IMR-90 (cell line): ENCODE measurements around the gene ARHGAP24. TPM values are rescaled to one million over a fixed set of nuclear protein-coding genes. Genes with fewer than 3 reads are reported as not detected.

Experiments used
- ATAC-seq: fragments of 200-7000 bp; cut with Tn5 transposase; 2 replicates; pipeline ENCODE4 v1.9.1; 2020; ENCODE audit warnings: low read depth, mild to moderate bottlenecking, moderate library complexity
- BruUV-seq: library from RNA; stranded (reverse); fragments of 400-500 nt; replicated peaks from 2 replicates; lab custom pipeline; 2021; lab: Mats Ljungman, UMichigan
- CTCF ChIA-PET: fragments of 300-600 bp; formaldehyde crosslinking; extraction: SDS; loops from one replicate; lab custom pipeline; 2021; ENCODE audit warnings: antibody characterized with exemption; lab: Yijun Ruan, JAX
- POLR2A ChIA-PET: fragments of 300-600 bp; sonication (Branson Sonifier 250); formaldehyde crosslinking; loops from one replicate; lab custom pipeline; 2022; ENCODE audit warnings: antibody characterized with exemption; ENCODE audit not compliant: unreplicated experiment; lab: Charles Lee
- DNase-seq: peaks from one replicate; pipeline ENCODE4 v3.0.0; 2013
- H2AFZ ChIP-seq: replicated peaks from 2 replicates; pipeline ENCODE3; 2013; ENCODE audit warnings: low read length, mild to moderate bottlenecking; ENCODE audit not compliant: poor library complexity
- H2AK5ac ChIP-seq: 2 replicates; pipeline ENCODE4 v1.6.1; 2013; ENCODE audit warnings: low read depth, low read length, inconsistent platforms
- H2AK9ac ChIP-seq: replicated peaks from 2 replicates; pipeline ENCODE3; 2013; ENCODE audit warnings: mild to moderate bottlenecking, low read depth, low read length, moderate library complexity; ENCODE audit not compliant: poor library complexity
- H2BK120ac ChIP-seq: 2 replicates; pipeline ENCODE4 v1.6.1; 2013; ENCODE audit warnings: low read depth, low read length, inconsistent platforms
- H2BK15ac ChIP-seq: 3 replicates; pipeline ENCODE4 v1.6.1; 2013; ENCODE audit warnings: low read depth, low read length, inconsistent platforms
- H2BK20ac ChIP-seq: 2 replicates; pipeline ENCODE4 v1.6.1; 2013; ENCODE audit warnings: low read depth, mild to moderate bottlenecking, inconsistent platforms, low read length, moderate library complexity
- H2BK5ac ChIP-seq: 2 replicates; pipeline ENCODE4 v1.6.1; 2013; ENCODE audit warnings: mild to moderate bottlenecking, low read depth, low read length, inconsistent platforms; ENCODE audit not compliant: poor library complexity, severe bottlenecking
- H3K14ac ChIP-seq: replicated peaks from 2 replicates; pipeline ENCODE4 v1.6.1; 2013; ENCODE audit warnings: low read depth, low read length, inconsistent platforms
- H3K18ac ChIP-seq: 2 replicates; pipeline ENCODE4 v1.6.1; 2013; ENCODE audit warnings: low read depth, low read length, control low read depth
- H3K23ac ChIP-seq: 2 replicates; pipeline ENCODE4 v1.6.1; 2013; ENCODE audit warnings: low read depth, low read length, inconsistent platforms
- H3K27ac ChIP-seq: 2 replicates; pipeline ENCODE4 v1.5.1; 2013; ENCODE audit warnings: mild to moderate bottlenecking, control low read depth, low read length; ENCODE audit not compliant: insufficient read depth
- H3K27me3 ChIP-seq: 2 replicates; pipeline ENCODE4 v1.6.1; 2013; ENCODE audit warnings: low read length; ENCODE audit not compliant: control insufficient read depth, insufficient read depth
- H3K36me3 ChIP-seq: 2 replicates; pipeline ENCODE4 v1.6.1; 2013; ENCODE audit warnings: low read length, mixed read lengths; ENCODE audit not compliant: control insufficient read depth, insufficient read depth
- H3K4ac ChIP-seq: 2 replicates; pipeline ENCODE4 v1.6.1; 2013; ENCODE audit warnings: low read depth, low read length, inconsistent platforms
- H3K4me1 ChIP-seq: 2 replicates; pipeline ENCODE4 v1.6.1; 2013; ENCODE audit warnings: low read length, mixed read lengths; ENCODE audit not compliant: control insufficient read depth, insufficient read depth
- H3K4me2 ChIP-seq: 2 replicates; pipeline ENCODE4 v1.6.1; 2013; ENCODE audit warnings: low read depth, mild to moderate bottlenecking, control low read depth, low read length, moderate library complexity
- H3K4me3 ChIP-seq: 2 replicates; pipeline ENCODE4 v1.5.1; 2013; ENCODE audit warnings: low read depth, mild to moderate bottlenecking, control low read depth, low read length, moderate library complexity; ENCODE audit not compliant: insufficient read depth
- H3K56ac ChIP-seq: 2 replicates; pipeline ENCODE4 v1.6.1; 2013; ENCODE audit warnings: low read length, inconsistent platforms; ENCODE audit not compliant: insufficient read depth; ENCODE audit errors: extremely low read depth
- H3K79me1 ChIP-seq, 2 experiments: 2 replicates each; pipeline ENCODE4 v1.6.1; 2013; ENCODE audit warnings: low read length in 2 of 2, inconsistent platforms in 1 of 2, low read depth in 1 of 2
- H3K9ac ChIP-seq: 2 replicates; pipeline ENCODE4 v1.6.1; 2013; ENCODE audit warnings: low read depth, low read length, control low read depth
- H3K9me1 ChIP-seq: 2 replicates; pipeline ENCODE4 v1.6.1; 2013; ENCODE audit warnings: low read length, inconsistent platforms; ENCODE audit not compliant: insufficient read depth
- H3K9me3 ChIP-seq: 2 replicates; pipeline ENCODE4 v1.6.1; 2013; ENCODE audit warnings: low read length; ENCODE audit not compliant: control insufficient read depth, insufficient read depth
- H4K20me1 ChIP-seq: 2 replicates; pipeline ENCODE4 v1.6.1; 2013; ENCODE audit warnings: low read length, inconsistent platforms; ENCODE audit not compliant: insufficient read depth
- H4K5ac ChIP-seq: 2 replicates; pipeline ENCODE4 v1.6.1; 2013; ENCODE audit warnings: mild to moderate bottlenecking, low read depth, low read length, control low read depth
- H4K8ac ChIP-seq, 2 experiments: 2 replicates each; pipeline ENCODE4 v1.6.1; 2013; ENCODE audit warnings: low read depth in 2 of 2, low read length in 2 of 2, control low read depth in 1 of 2, inconsistent platforms in 1 of 2
- H4K91ac ChIP-seq: 2 replicates; pipeline ENCODE4 v1.6.1; 2013; ENCODE audit warnings: low read depth, low read length, inconsistent platforms; ENCODE audit not compliant: insufficient read depth
- BHLHE40 ChIP-seq: fragments of 150-350 bp; IDR thresholded peaks from 2 replicates; pipeline ENCODE4 v1.6.1; 2016; ENCODE audit warnings: mild to moderate bottlenecking, low read depth, low read length
- MAZ ChIP-seq: IDR thresholded peaks from 2 replicates; pipeline ENCODE4 v1.6.1; 2012; ENCODE audit warnings: low read depth, mild to moderate bottlenecking, low read length, improper control_type of control experiment, moderate library complexity, borderline replicate concordance
- NFE2L2 ChIP-seq: fragments of 150-350 bp; IDR thresholded peaks from 2 replicates; pipeline ENCODE4 v1.6.1; 2016; ENCODE audit warnings: low read depth, mild to moderate bottlenecking, low read length
- WGBS, 2 experiments: methylation state at CpG; one replicate each; pipeline versions ENCODE4 v1.1.5 to v1.1.7; 2013; ENCODE audit warnings: missing lambda C conversion rate in 2 of 2; ENCODE audit not compliant: insufficient read length in 1 of 2; ENCODE audit errors: extremely low coverage in 2 of 2; 5-methylcytosine and 5-hydroxymethylcytosine counted together
- dilution Hi-C: fragments of 300-500 bp; cut with HindIII; formaldehyde crosslinking; loops from one replicate; pipeline ENCODE4 v1.14.3; 2018; ENCODE audit warnings: low sequenced_read_pairs; ENCODE audit not compliant: unreplicated experiment
- in situ Hi-C: fragments of 300-500 bp; cut with MboI; formaldehyde crosslinking; loops from 3 replicates; pipeline ENCODE4 v1.14.3; 2019; ENCODE audit warnings: low sequenced_read_pairs, inconsistent platforms, mixed read lengths
- intact Hi-C: fragments of 100-400 bp; cut with micrococcal nuclease; formaldehyde crosslinking; loops from 2 replicates; pipeline ENCODE4 v1.10.0; 2022
- polyA plus RNA-seq, 3 experiments: library from polyadenylated mRNA; depleted of rRNA; stranded (reverse); fragments of >200 nt; gene quantifications; 2 replicates each; pipeline ENCODE4 v1.2.3, GENCODE V29; 2012; ENCODE audit warnings: low replicate concordance in 1 of 3
- total RNA-seq: library from RNA; depleted of rRNA; stranded (reverse); fragments of >200 nt; gene quantifications from 2 replicates; pipeline ENCODE4 v1.2.3, GENCODE V29; 2012

Gene ARHGAP24
- total and polyA plus RNA-seq, 2 of the 4 experiments (the other 2 are of a cell fraction): 11.9 to 24.0 TPM

DNA sequence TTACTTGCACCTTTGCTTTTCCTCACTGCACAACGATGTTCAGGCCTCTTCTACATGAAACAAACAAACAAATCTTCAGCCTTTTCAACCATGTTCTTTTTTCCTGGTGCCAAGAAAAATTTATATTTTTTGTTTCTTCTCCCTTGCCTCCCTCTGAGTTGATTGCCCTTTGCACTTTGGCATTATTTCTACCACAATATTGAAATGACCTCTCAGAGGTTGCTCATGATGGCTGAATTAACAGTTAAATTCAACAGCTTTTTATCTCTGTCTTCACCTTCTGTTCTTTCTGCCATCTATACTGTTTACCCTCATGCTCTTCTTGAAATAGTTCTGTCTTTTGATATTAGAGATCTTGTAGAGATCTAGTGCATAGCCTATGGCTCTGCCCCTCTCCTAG is 308.9 kb downstream of the ARHGAP24 start:
- no peak for ATAC-seq
- H2BK5ac ChIP-seq: peak overlapping the region; percentile 88
- H2AK5ac ChIP-seq: no peak overlapping the region
- DNase-seq: no peak
- H2AK9ac ChIP-seq: no peak overlapping the region
- H2BK15ac ChIP-seq: peak overlapping the region; percentile 16; the same call in 1 of the 3 replicates
- peak overlapping the region; percentile 74 for H2BK120ac ChIP-seq
- H3K23ac ChIP-seq: peak overlapping the region; percentile 11; the same call in 1 of the 2 replicates
- no peak overlapping the region for H3K9ac ChIP-seq
- H3K4me1 ChIP-seq: peaks cover 18% of the 10 kb centered on the region
- no peaks in the 10 kb centered on the region for H3K9me3 ChIP-seq
- no peaks in the 10 kb centered on the region for H3K27me3 ChIP-seq
- intact Hi-C loops (no loop called here), dilution Hi-C loops (no loop called here), in situ Hi-C loops (no loop called here)
- no peak overlapping the region; the same call in 1 of the 2 replicates for H4K5ac ChIP-seq
- ChIA-PET CTCF (no interaction called here), POLR2A (no interaction called here)
- BruUV-seq: no TSS peak
- no peaks in the 10 kb centered on the region for H4K20me1 ChIP-seq
- peak overlapping the region; percentile 53 for H2BK20ac ChIP-seq
- H3K9me1 ChIP-seq: peaks cover 9% of the 10 kb centered on the region
- peak overlapping the region; percentile 66; the same call in 1 of the 2 replicates for H3K18ac ChIP-seq
- H3K14ac ChIP-seq: 0 out of 2 replicates have a peak overlapping the region, but pooled peaks have one; percentile 14
- no peaks in the 10 kb centered on the region for H3K36me3 ChIP-seq
- H4K91ac ChIP-seq: peak overlapping the region; percentile 39; the same call in 1 of the 2 replicates
- WGBS, 2 experiments: 22% methylated on average over 1 of the region's 1 CpG; no CpG with 5 or more reads in 1 of the 2 experiments
- no peak for TF ChIP-seq NFE2L2
- TF ChIP-seq BHLHE40: no peak
- TF ChIP-seq MAZ: no peak
- peak overlapping the region; percentile 51; the same call in 1 of the 2 replicates for H3K4ac ChIP-seq
- no peak overlapping the region for H3K27ac ChIP-seq
- H3K79me1 ChIP-seq: peaks cover 13 to 39% of the 10 kb centered on the region in 2 experiments
- no peak overlapping the region for H3K4me3 ChIP-seq
- H4K8ac ChIP-seq: peak overlapping the region; percentile 53 to 87; a peak in 3 of 4 replicates
- no peak overlapping the region for H2AFZ ChIP-seq
- H3K56ac ChIP-seq: peak overlapping the region; percentile 33
- peak overlapping the region; percentile 70; the same call in 1 of the 2 replicates for H3K4me2 ChIP-seq
